SJSA1 (cell line): ENCODE data around the gene RABGAP1L. TPM values are rescaled to one million over a fixed set of nuclear protein-coding genes. Genes with fewer than 3 reads are reported as not detected.
"Not testable (repeated sequence)": the region's sequence is repeated elsewhere in the genome, so short reads cannot be mapped to it uniquely, and the experiment has no call there.

Source experiments
- DNase-seq, 2 experiments: peaks; one replicate each; pipeline ENCODE4 v3.0.0-alpha.2; 2015 to 2020; ENCODE audit warnings: low spot score in 2 of 2, low read depth in 1 of 2
- H3K27ac ChIP-seq: fragments of 250-450 bp; sonication (Bioruptor Pico); 2 replicates; pipeline ENCODE4 v1.5.1; 2020; ENCODE audit warnings: mild to moderate bottlenecking, moderate library complexity
- H3K27me3 ChIP-seq: fragments of 250-450 bp; sonication (Bioruptor Pico); replicated peaks from 2 replicates; pipeline ENCODE4 v1.5.1; 2020; ENCODE audit warnings: mild to moderate bottlenecking, moderate library complexity
- H3K36me3 ChIP-seq: fragments of 250-450 bp; sonication (Bioruptor Pico); 2 replicates; pipeline ENCODE4 v1.5.1; 2020; ENCODE audit warnings: mild to moderate bottlenecking
- H3K4me1 ChIP-seq: fragments of 250-450 bp; sonication (Bioruptor Pico); replicated peaks from 2 replicates; pipeline ENCODE4 v1.6.1; 2021; ENCODE audit warnings: mild to moderate bottlenecking
- H3K4me3 ChIP-seq: fragments of 250-450 bp; sonication (Bioruptor Pico); 2 replicates; pipeline ENCODE4 v1.5.1; 2020; ENCODE audit warnings: mild to moderate bottlenecking
- H3K9me3 ChIP-seq: fragments of 250-450 bp; sonication (Bioruptor Pico); replicated peaks from 2 replicates; pipeline ENCODE4 v1.5.1; 2020; ENCODE audit warnings: mild to moderate bottlenecking
- total RNA-seq: library from RNA; depleted of rRNA; stranded (reverse); fragments of >200 nt; shearing (Covaris generic); gene quantifications from 2 replicates; pipeline ENCODE4 v1.2.3, GENCODE V29; 2014

Gene RABGAP1L
- total RNA-seq, 1 experiment from 2014 or later = 24.6 TPM

GRCh38 chr1:174702011-174702410 is 542.7 kb downstream of the RABGAP1L start:
- Histone ChIP-seq H3K36me3 (no peaks in the 10 kb centered on the region), H3K4me1 (no peaks in the 10 kb centered on the region), H3K27me3 (no peaks in the 10 kb centered on the region), H3K9me3 (no peaks in the 10 kb centered on the region), H3K27ac (no peak overlapping the region), H3K4me3 (no peak overlapping the region)
- DNase-seq = no peak

DNA sequence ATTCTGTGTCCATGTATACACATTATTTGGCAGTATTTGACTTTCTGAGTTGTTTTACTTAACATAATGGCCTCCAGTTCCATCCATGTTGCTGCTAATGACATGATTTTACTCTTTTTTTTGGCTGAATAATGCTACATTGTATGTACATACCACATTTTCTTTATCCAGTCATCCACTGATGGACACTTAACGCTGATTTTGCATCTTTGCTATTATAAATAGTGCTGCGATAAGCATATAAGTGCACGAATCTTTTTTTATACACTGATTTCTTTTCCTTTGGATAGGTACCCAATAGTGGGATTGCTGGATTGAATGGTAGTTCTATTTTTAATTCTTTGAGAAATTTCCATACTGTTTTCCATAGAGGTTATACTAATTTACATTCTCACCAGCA is 544.0 kb downstream of the RABGAP1L start:
- Histone ChIP-seq H3K27me3 (no peaks in the 10 kb centered on the region), H3K27ac (no peak overlapping the region), H3K9me3 (no peaks in the 10 kb centered on the region), H3K36me3 (no peaks in the 10 kb centered on the region), H3K4me1 (no peaks in the 10 kb centered on the region), H3K4me3 (no peak overlapping the region)
- no peak for DNase-seq

DNA sequence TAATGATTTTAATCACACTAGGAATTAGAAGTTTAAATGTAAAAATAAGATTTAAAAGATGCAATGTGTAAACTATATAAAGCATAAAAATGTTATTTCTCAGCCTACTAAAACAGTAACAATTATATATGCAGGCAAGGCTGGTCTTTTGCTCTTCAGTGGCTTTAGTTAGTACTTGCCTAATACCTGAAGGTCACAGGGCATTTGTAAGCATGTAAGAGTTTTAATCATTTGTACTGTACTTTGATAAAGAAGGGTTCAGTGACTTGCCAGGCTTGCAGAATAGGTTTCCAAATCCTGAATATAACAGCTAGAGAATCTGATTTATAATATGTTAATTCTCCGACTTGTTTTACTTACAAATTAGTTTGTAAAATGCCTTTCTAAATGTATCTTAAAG is 545.0 kb downstream of the RABGAP1L start:
- Histone ChIP-seq H3K27ac (no peak overlapping the region), H3K36me3 (no peaks in the 10 kb centered on the region), H3K4me3 (no peak overlapping the region), H3K27me3 (no peaks in the 10 kb centered on the region), H3K9me3 (no peaks in the 10 kb centered on the region), H3K4me1 (no peaks in the 10 kb centered on the region)
- no peak for DNase-seq

DNA sequence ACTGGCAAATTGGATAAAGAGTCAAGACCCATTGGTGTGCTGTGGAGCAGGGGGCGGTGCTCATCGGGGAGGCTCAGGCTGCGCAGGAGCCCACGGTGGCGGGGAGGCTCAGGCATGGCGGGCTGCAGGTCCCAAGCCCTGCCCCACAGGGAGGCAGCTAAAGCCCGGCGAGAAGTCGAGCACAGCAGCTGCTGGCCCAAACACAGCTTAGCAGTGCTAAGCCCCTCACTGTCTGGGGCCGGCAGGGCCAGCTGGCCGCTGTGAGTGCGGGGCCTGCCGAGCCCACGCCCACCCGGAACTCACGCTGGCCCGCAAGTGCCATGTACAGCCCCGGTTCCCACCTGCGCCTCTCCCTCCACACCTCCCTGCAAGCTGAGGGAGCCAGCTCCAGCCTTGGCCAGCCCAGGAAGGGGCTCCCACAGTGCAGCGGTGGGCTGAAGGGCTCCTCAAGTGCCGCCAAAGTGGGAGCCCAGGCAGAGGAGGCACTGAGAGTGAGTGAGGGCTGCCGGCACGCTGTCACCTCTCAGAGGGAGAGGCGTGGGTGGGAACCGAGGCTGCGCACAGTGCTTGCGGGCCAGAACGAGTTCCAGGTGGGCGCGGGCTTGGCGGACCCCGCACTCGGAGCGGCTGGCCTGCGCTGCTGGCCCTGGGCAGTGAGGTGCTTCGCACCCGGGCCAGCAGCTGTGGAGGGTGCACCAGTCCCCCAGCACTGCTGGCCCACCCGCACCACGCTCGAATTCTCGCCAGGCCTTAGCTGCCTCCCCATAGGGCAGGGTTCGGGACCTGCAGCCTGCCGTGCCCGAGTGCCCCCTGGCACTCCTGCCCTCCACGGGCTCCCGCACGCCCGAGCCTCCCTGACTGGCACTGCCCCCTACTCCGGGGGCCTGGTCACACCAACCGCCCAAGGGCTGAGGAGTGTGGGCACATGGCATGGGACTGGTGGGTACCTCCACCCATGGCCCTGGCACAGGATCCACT is 551.8 kb downstream of the RABGAP1L start:
- Histone ChIP-seq H3K27ac (no peak overlapping the region), H3K36me3 (no peaks in the 10 kb centered on the region), H3K9me3 (no peaks in the 10 kb centered on the region; the same call in 1 of the 2 replicates), H3K4me1 (no peaks in the 10 kb centered on the region), H3K4me3 (no peak overlapping the region), H3K27me3 (no peaks in the 10 kb centered on the region)
- DNase-seq = no peak

- not testable (repeated sequence) for H3K4me1 ChIP-seq, H3K27ac ChIP-seq, H3K27me3 ChIP-seq, DNase-seq, H3K4me3 ChIP-seq, H3K36me3 ChIP-seq, H3K9me3 ChIP-seq
These were observed 552.5 kb downstream of the RABGAP1L start for GRCh38 chr1:174711848-174712247.

GRCh38 chr1:174712541-174712940 is 553.2 kb downstream of the RABGAP1L start:
- no peak for DNase-seq
- Histone ChIP-seq H3K27me3 (no peaks in the 10 kb centered on the region), H3K4me3 (no peak overlapping the region), H3K9me3 (no peaks in the 10 kb centered on the region; the same call in 1 of the 2 replicates), H3K27ac (no peak overlapping the region), H3K4me1 (no peaks in the 10 kb centered on the region), H3K36me3 (no peaks in the 10 kb centered on the region)

DNA sequence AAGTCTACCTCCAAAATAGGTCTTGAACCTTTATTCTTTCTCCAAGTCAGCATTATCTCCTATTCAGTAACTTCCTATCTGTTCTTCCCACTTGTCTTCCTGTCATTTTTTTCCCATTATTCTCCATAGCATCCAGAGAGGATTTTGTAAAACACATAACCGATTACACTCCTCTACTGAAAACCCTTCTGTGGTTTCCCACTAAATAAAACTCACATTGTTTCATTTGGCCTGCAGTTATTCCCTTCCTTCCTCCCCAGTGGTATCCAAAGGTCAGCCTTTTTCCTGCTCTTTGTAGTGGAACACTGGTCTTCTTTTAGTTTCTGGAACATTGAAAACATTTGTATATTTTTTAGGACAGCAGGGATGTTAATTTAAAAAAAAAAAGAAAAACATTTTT is 554.5 kb downstream of the RABGAP1L start:
- Histone ChIP-seq H3K4me1 (no peaks in the 10 kb centered on the region), H3K9me3 (no peaks in the 10 kb centered on the region; the same call in 1 of the 2 replicates), H3K36me3 (no peaks in the 10 kb centered on the region), H3K27ac (no peak overlapping the region), H3K4me3 (no peak overlapping the region), H3K27me3 (no peaks in the 10 kb centered on the region)
- no peak for DNase-seq

- no peaks in the 10 kb centered on the region for H3K27me3 ChIP-seq
- H3K4me3 ChIP-seq = no peak overlapping the region
- H3K36me3 ChIP-seq = no peaks in the 10 kb centered on the region
- no peaks in the 10 kb centered on the region for H3K4me1 ChIP-seq
- DNase-seq = no peak
- no peaks in the 10 kb centered on the region for H3K9me3 ChIP-seq
- H3K27ac ChIP-seq = no peak overlapping the region
These were observed 559.9 kb downstream of the RABGAP1L start for GRCh38 chr1:174719194-174719593.

DNA sequence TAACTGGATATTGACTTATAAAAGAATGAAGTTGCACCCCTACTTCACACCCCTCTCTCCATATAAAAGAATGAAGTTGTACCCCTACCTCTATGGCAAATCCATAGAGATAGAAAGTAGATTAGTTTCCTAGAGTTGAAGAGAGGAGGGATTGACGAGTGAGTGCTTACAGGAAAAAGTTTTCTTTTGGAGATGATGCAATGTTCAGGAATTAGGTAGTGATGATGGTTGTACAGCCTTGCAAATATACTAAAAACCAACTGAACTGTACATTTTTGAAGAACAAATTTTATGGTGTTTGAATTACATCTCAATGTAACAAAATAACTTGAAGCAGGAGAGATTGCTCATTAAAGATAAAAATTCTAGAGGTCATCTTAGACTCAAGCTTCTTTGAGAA is 561.3 kb downstream of the RABGAP1L start:
- no peak overlapping the region for H3K4me3 ChIP-seq
- no peaks in the 10 kb centered on the region for H3K9me3 ChIP-seq
- H3K27me3 ChIP-seq = no peaks in the 10 kb centered on the region
- H3K4me1 ChIP-seq = no peaks in the 10 kb centered on the region
- H3K27ac ChIP-seq = no peak overlapping the region
- no peaks in the 10 kb centered on the region for H3K36me3 ChIP-seq
- no peak for DNase-seq

GRCh38 chr1:174721246-174721645 is 561.9 kb downstream of the RABGAP1L start:
- Histone ChIP-seq H3K27me3 (no peaks in the 10 kb centered on the region), H3K9me3 (no peaks in the 10 kb centered on the region), H3K4me1 (no peaks in the 10 kb centered on the region), H3K27ac (no peak overlapping the region), H3K36me3 (no peaks in the 10 kb centered on the region), H3K4me3 (no peak overlapping the region)
- no peak for DNase-seq

DNA sequence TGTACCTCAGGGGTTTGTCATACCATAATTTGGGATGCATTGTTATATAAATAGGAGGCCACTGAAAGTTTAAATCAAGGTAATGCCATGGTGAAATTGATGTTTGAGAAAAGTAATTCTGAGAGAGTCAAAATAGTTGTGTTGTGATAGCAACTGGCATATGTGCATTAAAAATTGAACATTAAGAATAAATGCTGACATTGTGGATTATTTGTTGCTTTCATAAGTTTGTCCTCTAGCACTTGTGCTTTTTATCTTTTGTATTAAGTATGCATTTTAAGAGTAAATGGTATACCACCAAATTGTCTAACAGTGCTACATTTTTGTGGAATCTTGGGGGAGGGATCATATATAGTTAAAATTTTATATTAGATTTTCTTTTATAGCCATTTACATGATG is 564.5 kb downstream of the RABGAP1L start:
- no peaks in the 10 kb centered on the region for H3K4me1 ChIP-seq

DNA sequence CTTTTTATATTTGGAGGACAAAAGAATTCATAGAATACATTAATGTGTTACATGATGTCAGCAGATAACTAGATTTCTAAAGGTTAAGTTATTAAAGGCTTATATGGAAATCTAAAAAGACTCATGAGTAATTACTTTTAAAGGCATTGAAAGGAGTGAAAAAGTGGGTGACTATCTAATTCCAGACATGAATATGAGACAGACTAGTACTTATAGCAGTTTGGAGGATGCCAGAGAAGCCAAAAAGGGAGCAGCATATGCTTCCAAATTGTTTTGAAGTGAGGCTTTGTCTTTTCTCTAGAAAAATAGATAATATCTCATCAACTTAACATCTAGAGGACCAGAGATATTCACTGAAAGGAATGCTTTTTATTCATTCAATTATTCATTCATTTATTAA is 564.9 kb downstream of the RABGAP1L start:
- Histone ChIP-seq H3K9me3 (no peaks in the 10 kb centered on the region), H3K27me3 (no peaks in the 10 kb centered on the region), H3K4me1 (no peaks in the 10 kb centered on the region), H3K36me3 (no peaks in the 10 kb centered on the region), H3K4me3 (no peak overlapping the region), H3K27ac (no peak overlapping the region)
- no peak for DNase-seq

More for the DNA sequence above, 564.5 kb downstream of the RABGAP1L start:
- Histone ChIP-seq H3K36me3 (no peaks in the 10 kb centered on the region), H3K9me3 (no peaks in the 10 kb centered on the region), H3K4me3 (no peak overlapping the region), H3K27me3 (no peaks in the 10 kb centered on the region), H3K27ac (no peak overlapping the region)
- DNase-seq = no peak

DNA sequence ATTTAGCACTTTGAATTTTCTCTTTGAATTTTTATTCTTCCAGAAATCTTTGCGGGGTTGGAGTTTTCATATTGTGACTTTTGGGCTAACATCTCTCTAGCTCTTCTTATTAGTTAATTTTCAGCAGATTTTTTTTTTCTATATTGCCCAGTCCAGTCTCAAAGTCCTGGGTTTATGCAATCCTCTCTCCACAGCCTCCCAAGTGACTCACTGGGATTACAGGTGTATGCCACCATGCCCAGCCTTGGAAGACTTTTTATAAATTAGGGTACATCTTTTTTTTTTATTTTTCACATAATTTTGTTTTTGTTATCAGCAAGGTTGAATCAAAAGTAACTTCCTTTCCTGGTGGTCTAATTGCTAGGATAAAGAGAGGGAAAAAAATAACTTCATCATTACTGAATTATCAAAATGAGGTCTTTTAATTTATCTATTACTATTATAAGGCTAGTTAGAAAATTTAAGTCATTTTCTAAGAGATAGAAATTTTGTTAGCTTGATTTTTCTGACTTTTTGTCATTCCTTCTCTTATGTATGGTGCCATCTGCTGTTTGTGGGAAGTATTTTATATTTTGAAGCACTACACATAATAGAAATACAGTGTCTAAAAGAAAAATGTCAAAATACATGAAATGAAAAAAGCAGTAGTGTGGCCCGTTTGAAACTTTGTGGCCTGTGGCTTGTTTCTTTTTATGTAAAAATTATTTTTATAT is 567.0 kb downstream of the RABGAP1L start:
- no peaks in the 10 kb centered on the region for H3K4me1 ChIP-seq
- H3K27me3 ChIP-seq = no peaks in the 10 kb centered on the region
- H3K27ac ChIP-seq = no peak overlapping the region
- peak in 1 of 2 experiments; percentile 19 for DNase-seq
- no peaks in the 10 kb centered on the region for H3K9me3 ChIP-seq
- H3K36me3 ChIP-seq = no peaks in the 10 kb centered on the region
- H3K4me3 ChIP-seq = no peak overlapping the region
